Jurkat, Clone E6-1 (cell line): Measurements from ENCODE around the gene MARVELD1.
"Not testable (repeated sequence)": the region's sequence is repeated elsewhere in the genome, so short reads cannot be mapped to it uniquely, and the experiment has no call there.

Experiments used
- DNase-seq: peaks from one replicate; pipeline ENCODE4 v3.0.0-alpha.2; 2011; ENCODE audit warnings: low read depth, low spot score
- H3K4me3 ChIP-seq: 2 replicates; pipeline ENCODE4 v1.5.1; 2011; ENCODE audit warnings: mild to moderate bottlenecking, low read length, control low read depth, moderate library complexity

Gene MARVELD1

DNA sequence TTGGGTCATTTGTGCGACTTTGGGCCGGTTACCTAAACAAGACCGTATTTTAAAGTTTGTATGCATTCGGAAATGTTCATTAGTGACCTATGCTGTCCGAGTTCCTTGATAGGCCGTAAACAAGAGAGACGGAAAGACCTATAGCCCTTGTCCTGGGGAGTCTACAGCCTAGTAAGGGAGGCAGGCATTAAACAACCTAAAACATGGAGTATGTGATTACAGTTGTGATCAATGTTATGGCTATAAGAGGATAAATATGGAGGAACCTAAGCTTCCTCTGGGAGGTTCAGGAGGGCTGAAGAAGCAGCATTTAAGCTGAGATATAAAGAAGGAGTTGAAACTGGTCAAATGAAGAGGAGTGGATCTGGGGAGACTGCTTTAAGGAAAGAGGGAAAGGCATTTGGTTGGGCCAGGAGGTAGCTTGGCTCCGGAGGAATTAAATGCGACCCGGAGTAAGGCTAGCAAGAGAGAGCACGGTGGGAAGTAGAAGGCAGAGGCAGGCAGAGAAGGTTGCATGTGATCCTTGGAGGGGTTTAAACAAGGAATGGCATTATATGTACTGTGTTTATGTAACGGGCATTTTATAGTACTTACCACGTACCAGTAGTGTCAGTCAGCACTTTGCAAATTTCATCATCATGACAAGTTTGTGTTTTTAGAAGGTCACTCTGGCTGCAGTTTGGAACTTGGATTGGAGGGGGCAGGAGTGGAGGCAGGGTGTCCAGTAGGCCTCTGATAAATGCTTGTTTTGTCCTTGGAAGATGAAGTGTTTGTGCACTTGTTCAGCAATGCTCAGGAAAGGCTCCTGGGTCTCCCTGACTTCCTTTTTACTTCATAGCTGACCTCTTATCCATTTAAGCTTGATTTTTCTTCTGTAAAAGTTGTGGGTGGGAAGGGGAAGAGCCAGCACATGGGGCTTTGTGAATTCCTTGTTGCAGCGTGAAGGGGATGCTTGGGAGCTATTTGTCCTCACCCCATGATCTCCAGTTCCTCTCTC is 25.4 kb upstream of the MARVELD1 start:
- DNase-seq, result no peak
- H3K4me3 ChIP-seq, result peak overlapping the region; percentile 65

- H3K4me3 ChIP-seq, result no peak overlapping the region
- no peak for DNase-seq
Observed at GRCh38 chr10:97689559-97690020, 23.9 kb upstream of the MARVELD1 start.

DNA sequence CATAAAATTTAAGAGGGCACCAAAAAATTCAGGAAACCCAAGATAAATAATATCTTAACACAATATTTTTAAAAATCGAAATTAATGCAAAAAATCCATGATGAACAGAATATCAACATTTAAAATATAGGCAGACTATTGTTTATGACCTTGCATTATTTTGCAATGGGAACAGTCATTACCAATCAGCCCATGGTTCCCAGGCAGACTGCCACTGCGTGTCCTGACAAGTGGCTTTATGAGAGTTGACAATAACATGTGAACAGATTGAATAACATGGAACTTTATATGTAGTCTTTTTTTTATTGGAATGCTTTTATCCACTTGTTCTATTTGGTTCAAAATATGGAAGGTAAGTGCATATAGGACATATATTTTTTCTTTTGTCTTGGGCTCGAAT is 23.4 kb upstream of the MARVELD1 start:
- no peak overlapping the region for H3K4me3 ChIP-seq
- DNase-seq, result no peak

GRCh38 chr10:97698072-97698655 is 15.4 kb upstream of the MARVELD1 start:
- DNase-seq, H3K4me3 ChIP-seq: not testable (repeated sequence)

DNA sequence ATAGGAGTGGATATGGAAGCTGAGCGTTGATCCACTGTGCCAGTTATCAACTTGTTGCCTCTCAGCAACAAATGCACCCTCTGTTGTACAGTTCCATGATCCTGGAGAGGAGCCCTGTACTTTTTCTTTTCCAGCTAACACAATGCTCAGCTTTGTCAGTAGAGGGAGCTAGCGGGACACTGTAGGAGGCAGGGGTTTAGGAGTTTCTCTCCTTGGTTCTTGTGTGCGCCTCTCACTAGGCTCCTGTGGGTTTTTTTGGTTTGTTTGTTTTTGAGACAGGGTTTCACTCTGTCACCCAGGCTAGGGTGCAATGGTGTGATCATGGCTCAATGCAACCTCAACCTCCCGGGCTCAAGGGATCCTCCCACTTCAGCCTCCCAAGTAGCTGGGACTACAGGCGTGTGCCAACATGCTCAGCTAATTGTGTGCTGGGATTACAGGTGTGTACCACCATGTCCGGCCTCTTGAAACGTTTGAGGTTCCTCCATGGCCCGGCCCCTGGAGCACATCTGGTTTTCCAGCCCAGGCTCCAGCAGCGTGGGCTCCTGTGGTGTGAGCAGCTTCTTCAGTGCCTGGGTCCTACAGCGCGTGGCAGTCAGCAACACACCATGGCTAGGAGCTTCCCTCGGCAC is 12.0 kb upstream of the MARVELD1 start:
- DNase-seq, result peak; percentile 60
- H3K4me3 ChIP-seq, result no peak overlapping the region

DNA sequence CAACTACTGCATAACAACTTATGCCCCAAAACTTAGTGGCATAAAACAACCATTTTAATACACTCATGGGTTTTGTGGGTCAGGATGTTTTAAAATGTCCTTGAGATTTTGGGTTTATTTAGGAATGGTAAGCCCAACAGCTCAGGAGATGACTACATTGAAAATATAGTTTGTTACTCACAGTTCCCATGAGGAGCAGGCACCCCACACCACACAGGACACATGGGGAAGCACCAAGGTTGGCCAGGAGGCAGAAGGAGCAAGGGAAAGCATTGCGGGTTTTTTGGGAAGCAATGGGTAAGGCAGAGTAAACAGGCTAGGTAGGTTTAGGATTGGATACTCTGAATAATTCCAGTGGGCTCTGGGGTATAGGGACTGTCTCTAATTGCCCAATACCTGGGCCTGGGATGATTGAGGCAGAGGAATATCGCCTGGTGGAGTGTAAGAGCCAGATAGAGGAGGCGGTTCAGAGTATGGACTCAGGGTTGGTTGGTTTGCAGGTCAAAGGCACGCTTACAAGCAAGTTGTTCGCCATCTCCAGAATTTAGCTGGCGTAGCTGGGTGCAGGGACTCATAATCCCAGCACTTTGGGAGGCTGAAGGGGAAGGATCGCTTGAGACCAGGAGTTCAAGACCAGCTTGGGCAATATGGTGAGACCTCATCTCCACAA is 10.0 kb upstream of the MARVELD1 start:
- no peak for DNase-seq
- no peak overlapping the region for H3K4me3 ChIP-seq

DNA sequence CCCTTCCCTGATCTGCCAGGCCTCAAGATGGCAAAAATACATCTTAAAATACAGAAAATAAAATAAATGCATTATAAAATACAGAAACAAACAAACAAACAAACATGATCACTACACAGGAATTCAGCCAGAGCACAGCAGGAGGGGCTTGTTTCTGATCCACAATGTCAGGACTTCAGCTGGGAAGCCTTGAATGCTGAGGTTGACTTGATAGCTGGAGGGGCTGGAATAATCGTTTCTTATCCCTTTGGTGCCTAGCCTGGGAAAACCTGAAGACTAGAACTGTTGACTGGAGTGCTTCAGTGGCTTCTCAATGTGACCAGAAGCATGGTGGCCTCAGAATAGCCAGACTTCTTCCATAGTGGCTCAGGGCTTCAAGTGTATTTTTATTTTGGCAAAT is 9.2 kb upstream of the MARVELD1 start:
- no peak overlapping the region for H3K4me3 ChIP-seq
- no peak for DNase-seq

GRCh38 chr10:97705006-97705670 is 8.4 kb upstream of the MARVELD1 start:
- no peak for DNase-seq
- H3K4me3 ChIP-seq, result no peak overlapping the region

- H3K4me3 ChIP-seq, result no peak overlapping the region
- DNase-seq, result no peak
Observed at GRCh38 chr10:97707134-97707861, 6.2 kb upstream of the MARVELD1 start.

GRCh38 chr10:97708167-97708566 is 5.4 kb upstream of the MARVELD1 start:
- H3K4me3 ChIP-seq, result no peak overlapping the region
- no peak for DNase-seq

DNA sequence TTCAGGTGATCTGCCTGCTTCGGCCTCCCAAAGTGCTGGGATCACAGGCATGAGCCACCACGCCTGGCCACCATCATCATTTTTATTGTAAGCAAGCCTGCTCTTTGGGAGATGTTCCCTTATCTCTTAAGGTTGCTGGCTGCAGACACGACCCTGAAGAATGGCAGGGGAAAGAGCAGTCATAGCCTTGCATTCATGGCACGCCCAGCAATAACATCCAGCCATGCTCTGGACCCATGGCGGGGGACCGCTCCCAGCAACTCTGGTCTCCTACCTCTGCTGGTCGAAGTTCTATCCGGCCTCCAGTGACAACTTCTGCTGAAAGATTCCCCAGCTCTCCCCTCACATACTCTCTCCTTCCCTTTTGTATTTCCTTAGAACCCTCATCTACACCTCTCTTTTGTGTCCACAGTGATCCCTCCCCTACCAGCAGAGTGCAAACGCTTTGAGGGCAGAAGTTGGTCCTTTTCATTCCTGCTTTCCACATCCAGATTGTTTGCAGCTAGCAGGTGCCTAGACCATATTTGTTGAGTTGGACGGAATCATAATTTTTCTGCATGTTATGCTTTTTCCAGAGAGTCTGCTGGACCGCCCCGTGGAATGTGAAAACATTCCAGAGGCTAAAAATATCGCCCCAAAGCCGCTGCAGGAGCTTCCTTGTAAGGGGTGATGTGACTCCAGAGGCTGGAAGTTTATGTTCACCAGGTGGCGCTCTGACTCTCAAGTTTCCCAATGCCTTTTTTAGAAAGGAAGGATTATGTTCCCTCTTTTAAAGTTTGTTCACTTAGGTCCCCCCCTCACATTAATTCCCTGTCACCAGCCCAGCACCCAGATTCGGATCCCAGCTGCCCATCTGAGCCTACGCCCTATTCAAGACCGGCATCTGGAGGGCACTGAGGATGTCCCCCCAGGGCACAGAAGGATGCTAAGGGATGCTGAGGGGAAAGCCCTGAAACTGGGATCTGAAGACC is 4.3 kb upstream of the MARVELD1 start:
- no peak overlapping the region for H3K4me3 ChIP-seq
- no peak for DNase-seq

DNA sequence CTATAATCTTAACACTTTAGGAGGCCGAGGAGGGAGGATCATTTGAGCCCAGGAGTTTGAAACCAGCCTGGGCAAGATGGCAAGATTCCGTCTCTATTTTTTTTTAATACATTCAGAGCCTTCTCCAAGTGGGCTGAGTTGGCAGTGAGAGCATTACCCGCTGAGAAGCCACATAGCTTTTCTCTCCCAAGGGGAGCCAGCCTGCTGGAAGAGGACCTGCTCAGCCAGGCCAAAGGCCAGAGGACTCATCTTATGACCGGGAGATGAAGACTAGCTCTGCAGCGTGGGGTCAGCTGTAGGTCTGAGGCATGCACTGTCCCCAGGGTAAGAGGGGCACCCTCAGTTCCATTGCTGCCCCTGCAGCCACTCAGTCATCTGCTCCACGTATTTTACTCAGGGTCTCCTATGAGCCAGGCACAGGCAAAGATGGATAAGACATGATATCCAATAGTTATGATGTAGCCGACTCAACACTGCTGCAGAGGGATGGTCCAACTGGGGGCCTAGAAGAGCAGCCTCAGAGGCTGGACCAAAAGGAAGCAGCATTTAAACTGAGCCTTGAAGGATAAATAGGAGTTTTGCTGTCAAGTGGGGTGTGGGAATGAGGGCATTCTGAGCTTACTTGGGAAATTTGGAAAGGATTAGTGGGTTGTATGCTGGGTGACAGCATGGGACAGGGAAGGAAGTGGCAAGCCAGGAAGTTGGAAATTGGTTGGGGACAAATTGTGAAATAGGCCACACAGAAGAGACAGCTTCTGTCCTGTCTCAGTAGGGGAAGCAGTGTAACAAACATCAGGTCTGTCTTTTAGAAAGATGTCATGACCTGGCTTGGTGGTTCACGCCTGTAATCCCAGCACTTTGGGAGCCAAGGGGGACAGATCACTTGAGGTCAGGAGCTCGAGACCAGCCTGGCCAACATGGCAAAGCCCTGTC is 1.6 kb upstream of the MARVELD1 start:
- DNase-seq, result no peak
- H3K4me3 ChIP-seq, result no peak overlapping the region

- H3K4me3 ChIP-seq, result peak overlapping the region; percentile 77
- peak; percentile 41 for DNase-seq
Observed at GRCh38 chr10:97713826-97714400, 383 bp downstream of the MARVELD1 start.

- H3K4me3 ChIP-seq, result peak overlapping the region; percentile 77
- DNase-seq, result no peak
Observed at GRCh38 chr10:97714401-97715258, 1.1 kb downstream of the MARVELD1 start.

GRCh38 chr10:97715259-97715874 is 1.8 kb downstream of the MARVELD1 start:
- no peak for DNase-seq
- H3K4me3 ChIP-seq, result no peak overlapping the region
